ENCODE results near the gene PARP6. TPM values are rescaled to one million over a fixed set of nuclear protein-coding genes. Genes with fewer than 3 reads are reported as not detected.

The PARP6 gene
- total RNA-seq, 2 experiments from 2014 or later: 48.7 to 50.1 TPM

GRCh38 chr15:72231066-72231832 is 41.1 kb downstream of the PARP6 start, which contains the start of gene PKM:
Gene PKM (minus strand): TSS chr15:72231190. CDS start chr15:72219097, 12,093 bp downstream.
- intact Hi-C loops (cut with micrococcal nuclease): no loop called here
- CTCF ChIA-PET: interaction anchor here (1.0 to 4.4 kb wide), 6 partner anchors 10 to 45 kb away, joined by 3 to 13 read pairs (median 4); partner anchors contain the start of gene GRAMD2A
- peaks cover 26% of the 10 kb centered on the region for H3K4me1 Mint-ChIP-seq (ENCODE audit: low read depth)
- POLR2A ChIA-PET: interaction anchor here (0.7 to 6.6 kb wide), 18 partner anchors 8 to 145 kb away, joined by 3 to 105 read pairs (median 4); partner anchors contain the start of genes GRAMD2A and HEXA
- peaks cover 37% of the 10 kb centered on the region for H3K36me3 Mint-ChIP-seq (ENCODE audit: low read depth)
- DNase-seq: peak; percentile 99
- no peak for TF ChIP-seq CTCF (IDR thresholded peaks at IDR 0.05)
- peak within 1 kb of the TSS; percentile 100 for H3K27ac Mint-ChIP-seq
- H3K9me3 Mint-ChIP-seq: no peaks in the 10 kb centered on the region
- peak; percentile 52 for ATAC-seq
- no peaks in the 10 kb centered on the region for H3K27me3 Mint-ChIP-seq
- peak within 1 kb of the TSS; percentile 100 for H3K4me3 Mint-ChIP-seq

GRCh38 chr15:72230197-72231065 is 41.9 kb downstream of the PARP6 start:
- no peaks in the 10 kb centered on the region for H3K27me3 Mint-ChIP-seq
- POLR2A ChIA-PET: interaction anchor here (0.5 to 6.6 kb wide), 21 partner anchors 9 to 1468 kb away, joined by 3 to 105 read pairs (median 4); partner anchors contain the start of genes GRAMD2A and HEXA
- H3K36me3 Mint-ChIP-seq (ENCODE audit: low read depth): peaks cover 45% of the 10 kb centered on the region
- DNase-seq (peak; percentile 92), ATAC-seq (peak; percentile 3)
- no peaks in the 10 kb centered on the region for H3K9me3 Mint-ChIP-seq
- H3K4me3 Mint-ChIP-seq: peak overlapping the region; percentile 100
- H3K4me1 Mint-ChIP-seq (ENCODE audit: low read depth): peaks cover 32% of the 10 kb centered on the region
- intact Hi-C loops (cut with micrococcal nuclease): no loop called here
- peak overlapping the region; percentile 100 for H3K27ac Mint-ChIP-seq
- no peak for TF ChIP-seq CTCF (IDR thresholded peaks at IDR 0.05)
- CTCF ChIA-PET: interaction anchor here (1.2 kb wide), 1 partner anchor 9 kb away, joined by 3 read pairs; no protein-coding TSS in a partner anchor

- no peak for TF ChIP-seq CTCF (IDR thresholded peaks at IDR 0.05)
- peaks cover 47% of the 10 kb centered on the region for H3K36me3 Mint-ChIP-seq (ENCODE audit: low read depth)
- peak overlapping the region; percentile 100 for H3K4me3 Mint-ChIP-seq
- H3K27ac Mint-ChIP-seq: peak overlapping the region; percentile 100
- H3K4me1 Mint-ChIP-seq (ENCODE audit: low read depth): peaks cover 35% of the 10 kb centered on the region
- DNase-seq (no peak), ATAC-seq (no peak)
- H3K9me3 Mint-ChIP-seq: no peaks in the 10 kb centered on the region
- CTCF ChIA-PET: interaction anchor here (1.2 kb wide), 1 partner anchor 8 kb away, joined by 3 read pairs; no protein-coding TSS in a partner anchor
- POLR2A ChIA-PET: interaction anchor here (0.5 to 6.6 kb wide), 14 partner anchors 8 to 1468 kb away, joined by 3 to 105 read pairs (median 5); partner anchors contain the start of gene HEXA
- no peaks in the 10 kb centered on the region for H3K27me3 Mint-ChIP-seq
- intact Hi-C loops (cut with micrococcal nuclease): no loop called here
Measured at GRCh38 chr15:72229947-72230196, 42.5 kb downstream of the PARP6 start.

- ChIA-PET CTCF (interaction anchor here (1.2 kb wide), 1 partner anchor 8 kb away, joined by 3 read pairs; no protein-coding TSS in a partner anchor), POLR2A (interaction anchor here (0.5 to 6.6 kb wide), 15 partner anchors 10 to 1467 kb away, joined by 3 to 105 read pairs (median 6); partner anchors contain the start of genes ARIH1 and HEXA)
- H3K4me3 Mint-ChIP-seq: peak overlapping the region; percentile 100
- H3K27me3 Mint-ChIP-seq: no peaks in the 10 kb centered on the region
- no peak for TF ChIP-seq CTCF (IDR thresholded peaks at IDR 0.05)
- DNase-seq (peak; percentile 65), ATAC-seq (no peak)
- peaks cover 51% of the 10 kb centered on the region for H3K36me3 Mint-ChIP-seq (ENCODE audit: low read depth)
- peaks cover 39% of the 10 kb centered on the region for H3K4me1 Mint-ChIP-seq (ENCODE audit: low read depth)
- intact Hi-C loops (cut with micrococcal nuclease): no loop called here
- H3K9me3 Mint-ChIP-seq: no peaks in the 10 kb centered on the region
- H3K27ac Mint-ChIP-seq: peak overlapping the region; percentile 92
Measured at GRCh38 chr15:72229076-72229946, 43.0 kb downstream of the PARP6 start.
